ENCODE results near the gene OTOP1.
"Not testable (repeated sequence)": the region's sequence is repeated elsewhere in the genome, so short reads cannot be mapped to it uniquely, and the experiment has no call there.

Gene OTOP1

DNA sequence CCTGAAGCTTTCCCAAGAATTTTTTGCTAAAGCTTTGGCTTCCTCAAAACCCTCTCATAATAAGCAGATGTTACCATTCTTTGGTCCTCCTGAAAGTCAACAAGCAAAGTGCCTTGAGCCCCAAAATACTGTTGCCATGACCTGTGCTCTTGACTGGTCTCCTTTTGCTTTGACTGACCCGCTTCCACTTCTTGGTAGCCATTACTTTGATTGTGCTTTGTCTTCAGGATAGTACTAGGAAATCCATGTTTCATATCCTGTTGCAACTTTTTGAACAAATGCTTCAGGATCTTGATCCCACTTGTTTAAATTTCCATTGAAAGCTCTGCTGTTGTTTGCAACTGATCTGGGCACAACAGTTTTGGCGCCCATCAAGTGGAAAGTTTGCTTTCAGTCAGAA, 6.9 kb upstream of the OTOP1 start:
- Histone ChIP-seq H3K27me3 (ENCODE audit: insufficient read depth, low read length) (peaks cover 14% of the 10 kb centered on the region), H2AFZ (ENCODE audit: low read length, unreplicated experiment) (no peak overlapping the region), H3K27ac (ENCODE audit: low read depth, low read length) (no peak overlapping the region), H3K4me1 (ENCODE audit: control insufficient read depth, insufficient read depth, low read length, unreplicated experiment) (no peaks in the 10 kb centered on the region), H3K36me3 (ENCODE audit: insufficient read depth, low read length) (0 out of 2 replicates have a peak, but pooled peaks cover 4% of the 10 kb centered on the region), H3K79me2 (ENCODE audit: control insufficient read depth, insufficient read depth, low read length, unreplicated experiment) (no peaks in the 10 kb centered on the region), H3K4me3 (ENCODE audit: low read depth, low read length) (no peak overlapping the region)

DNA sequence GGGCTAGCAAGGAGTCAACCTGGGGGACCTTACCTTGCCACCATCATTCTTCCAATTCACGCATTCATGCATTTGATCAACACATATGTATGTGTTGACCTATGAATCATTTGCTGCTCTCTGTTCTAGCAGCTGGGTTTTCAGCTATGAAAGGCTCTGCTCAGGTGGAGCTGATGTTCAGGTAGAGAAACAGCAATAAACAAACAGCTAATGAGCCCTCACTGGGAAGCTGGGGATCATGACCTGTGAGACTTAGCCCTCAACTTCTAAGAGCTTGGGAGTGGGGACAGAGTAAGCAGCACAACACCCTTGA, 1.6 kb upstream of the OTOP1 start:
- H3K4me3 ChIP-seq (ENCODE audit: low read depth, low read length), result no peak overlapping the region
- H2AFZ ChIP-seq (ENCODE audit: low read length, unreplicated experiment), result no peak overlapping the region
- H3K4me1 ChIP-seq (ENCODE audit: control insufficient read depth, insufficient read depth, low read length, unreplicated experiment), result no peaks in the 10 kb centered on the region
- peaks cover 62% of the 10 kb centered on the region for H3K27me3 ChIP-seq (ENCODE audit: insufficient read depth, low read length)
- no peak overlapping the region for H3K27ac ChIP-seq (ENCODE audit: low read depth, low read length)
- no peaks in the 10 kb centered on the region for H3K36me3 ChIP-seq (ENCODE audit: insufficient read depth, low read length)
- no peaks in the 10 kb centered on the region for H3K79me2 ChIP-seq (ENCODE audit: control insufficient read depth, insufficient read depth, low read length, unreplicated experiment)

DNA sequence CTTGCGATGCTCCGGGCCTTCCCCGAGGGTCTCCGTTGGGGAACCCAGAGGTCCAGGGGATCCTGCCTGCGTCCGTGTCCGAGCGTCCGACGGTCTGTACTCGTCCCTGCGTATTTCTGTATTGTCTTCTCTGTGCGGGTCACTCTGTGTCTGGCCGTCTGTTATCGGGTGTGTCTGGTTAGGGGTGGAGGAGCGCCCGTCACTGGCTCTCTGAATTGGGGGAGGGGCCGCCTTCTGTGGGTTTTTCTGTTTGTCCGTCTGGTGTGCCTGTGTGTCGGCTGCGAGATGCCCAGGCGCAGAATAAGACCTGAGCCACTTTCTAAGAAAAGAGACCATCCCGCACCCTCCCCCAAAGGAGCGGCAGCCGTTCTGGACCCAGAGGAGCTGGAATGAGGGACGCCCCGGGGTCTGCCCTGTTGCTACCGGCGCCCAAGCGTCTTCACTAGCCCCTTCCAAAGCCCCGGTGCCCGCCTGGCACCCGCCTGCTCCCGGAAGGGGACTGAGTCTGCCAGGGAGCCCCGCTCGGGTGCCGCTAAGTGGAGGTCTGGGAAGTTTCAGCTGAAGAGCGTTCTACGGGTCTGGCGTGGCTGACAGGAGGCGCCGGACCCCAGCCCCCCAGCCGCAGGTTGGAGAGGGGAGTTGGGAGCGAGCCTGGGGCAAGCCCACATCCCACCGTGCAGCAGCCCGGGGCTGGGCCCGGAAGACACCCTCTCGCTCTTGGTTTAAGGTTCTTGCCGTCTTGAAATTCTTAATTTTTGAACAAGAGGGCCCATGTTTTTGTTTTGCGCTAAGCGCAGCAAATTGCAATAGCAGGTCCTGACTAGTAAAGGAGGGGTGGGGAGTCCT, 1.0 kb upstream of the OTOP1 start:
- H3K36me3 ChIP-seq (ENCODE audit: insufficient read depth, low read length), result no peaks in the 10 kb centered on the region
- H3K4me1 ChIP-seq (ENCODE audit: control insufficient read depth, insufficient read depth, low read length, unreplicated experiment), result no peaks in the 10 kb centered on the region
- no peak overlapping the region for H3K27ac ChIP-seq (ENCODE audit: low read depth, low read length)
- no peaks in the 10 kb centered on the region for H3K79me2 ChIP-seq (ENCODE audit: control insufficient read depth, insufficient read depth, low read length, unreplicated experiment)
- H3K27me3 ChIP-seq (ENCODE audit: insufficient read depth, low read length), result peaks cover 68% of the 10 kb centered on the region
- H2AFZ ChIP-seq (ENCODE audit: low read length, unreplicated experiment), result no peak overlapping the region
- no peak overlapping the region for H3K4me3 ChIP-seq (ENCODE audit: low read depth, low read length)

DNA sequence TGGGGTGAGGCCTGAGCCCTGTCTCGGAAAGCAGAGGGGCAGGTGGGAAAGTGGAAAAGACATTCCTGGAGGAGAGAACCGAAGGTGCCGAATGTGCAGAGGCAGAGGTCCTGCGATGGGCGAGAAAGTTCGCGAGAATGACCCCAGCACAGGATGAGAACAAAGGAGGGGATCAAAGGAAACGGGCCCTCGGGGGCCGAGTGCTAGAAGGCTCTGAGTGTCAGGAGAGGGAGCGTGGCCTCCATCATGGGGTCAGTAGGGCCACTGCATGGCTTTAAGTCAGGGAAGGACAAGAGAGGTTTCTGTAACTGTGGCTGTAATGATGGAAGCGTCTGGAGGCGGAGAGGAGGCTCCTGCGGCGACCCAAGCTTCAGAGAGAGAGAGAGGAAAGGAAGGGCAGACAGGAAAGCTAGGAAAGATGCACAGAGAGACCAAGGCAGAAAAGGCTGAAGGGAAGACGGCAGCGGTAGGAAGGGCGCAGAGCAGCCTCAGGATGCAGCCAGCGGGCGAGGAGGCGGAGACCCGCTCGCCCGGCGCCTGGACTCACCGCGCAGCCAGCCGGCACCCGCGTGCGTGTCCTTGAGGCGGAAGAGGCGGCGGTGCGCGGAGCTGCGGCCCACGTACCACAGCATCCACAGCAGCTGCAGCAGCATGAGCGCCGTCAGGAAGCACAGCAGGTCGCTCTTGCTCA, 669 bp downstream of the OTOP1 start:
- H3K27ac ChIP-seq (ENCODE audit: low read depth, low read length), result no peak overlapping the region
- H3K4me3 ChIP-seq (ENCODE audit: low read depth, low read length), result no peak overlapping the region
- peaks cover 81% of the 10 kb centered on the region for H3K27me3 ChIP-seq (ENCODE audit: insufficient read depth, low read length)
- no peaks in the 10 kb centered on the region for H3K79me2 ChIP-seq (ENCODE audit: control insufficient read depth, insufficient read depth, low read length, unreplicated experiment)
- no peaks in the 10 kb centered on the region for H3K36me3 ChIP-seq (ENCODE audit: insufficient read depth, low read length)
- no peak overlapping the region for H2AFZ ChIP-seq (ENCODE audit: low read length, unreplicated experiment)
- H3K4me1 ChIP-seq (ENCODE audit: control insufficient read depth, insufficient read depth, low read length, unreplicated experiment), result no peaks in the 10 kb centered on the region

DNA sequence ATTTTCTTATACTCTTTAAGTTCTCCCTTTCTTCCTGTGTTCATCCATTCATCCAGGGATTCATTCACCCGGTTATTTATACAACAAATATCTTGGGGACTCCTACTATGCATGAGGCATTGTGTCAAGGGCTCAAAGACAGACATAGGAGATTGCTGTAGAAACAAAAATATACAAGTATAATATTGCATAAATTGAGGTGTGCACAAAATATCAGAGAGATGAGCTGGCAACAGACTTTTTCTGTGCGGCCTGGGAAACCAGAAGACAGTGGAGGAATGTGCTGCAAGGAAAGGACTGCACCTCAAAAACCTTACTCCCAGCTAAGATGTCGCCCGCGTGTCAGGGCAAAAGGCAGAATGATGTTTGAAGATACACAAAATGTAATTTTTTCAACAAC, 9.6 kb downstream of the OTOP1 start:
- Histone ChIP-seq H2AFZ (ENCODE audit: low read length, unreplicated experiment) (no peak overlapping the region), H3K27me3 (ENCODE audit: insufficient read depth, low read length) (peaks cover 27% of the 10 kb centered on the region), H3K4me1 (ENCODE audit: control insufficient read depth, insufficient read depth, low read length, unreplicated experiment) (peaks cover 6% of the 10 kb centered on the region), H3K36me3 (ENCODE audit: insufficient read depth, low read length) (no peaks in the 10 kb centered on the region), H3K79me2 (ENCODE audit: control insufficient read depth, insufficient read depth, low read length, unreplicated experiment) (no peaks in the 10 kb centered on the region), H3K27ac (ENCODE audit: low read depth, low read length) (no peak overlapping the region), H3K4me3 (ENCODE audit: low read depth, low read length) (no peak overlapping the region)

DNA sequence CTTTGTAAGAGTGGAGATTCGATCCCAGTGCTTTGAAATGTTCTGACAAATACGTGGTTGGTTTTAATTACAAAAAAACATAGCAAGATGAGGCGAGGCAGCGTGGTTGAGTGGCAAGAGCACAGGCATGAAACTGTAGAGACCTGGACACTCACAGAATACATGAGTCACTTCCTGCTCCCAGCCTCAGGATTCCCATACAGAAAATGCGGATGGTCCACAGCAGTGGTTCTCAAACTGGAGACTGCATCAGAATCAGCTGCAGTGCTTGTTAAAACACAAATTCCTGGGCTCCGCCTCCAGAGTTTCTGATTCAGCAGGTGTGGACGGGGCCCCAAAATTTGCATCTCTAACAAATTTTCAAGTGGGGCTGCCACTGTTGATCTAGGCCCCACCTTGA, 10.1 kb downstream of the OTOP1 start:
- H3K36me3 ChIP-seq (ENCODE audit: insufficient read depth, low read length), result no peaks in the 10 kb centered on the region
- H3K4me3 ChIP-seq (ENCODE audit: low read depth, low read length), result no peak overlapping the region
- H3K27me3 ChIP-seq (ENCODE audit: insufficient read depth, low read length), result peaks cover 27% of the 10 kb centered on the region
- no peaks in the 10 kb centered on the region for H3K79me2 ChIP-seq (ENCODE audit: control insufficient read depth, insufficient read depth, low read length, unreplicated experiment)
- H3K4me1 ChIP-seq (ENCODE audit: control insufficient read depth, insufficient read depth, low read length, unreplicated experiment), result peaks cover 6% of the 10 kb centered on the region
- H2AFZ ChIP-seq (ENCODE audit: low read length, unreplicated experiment), result no peak overlapping the region
- H3K27ac ChIP-seq (ENCODE audit: low read depth, low read length), result no peak overlapping the region

DNA sequence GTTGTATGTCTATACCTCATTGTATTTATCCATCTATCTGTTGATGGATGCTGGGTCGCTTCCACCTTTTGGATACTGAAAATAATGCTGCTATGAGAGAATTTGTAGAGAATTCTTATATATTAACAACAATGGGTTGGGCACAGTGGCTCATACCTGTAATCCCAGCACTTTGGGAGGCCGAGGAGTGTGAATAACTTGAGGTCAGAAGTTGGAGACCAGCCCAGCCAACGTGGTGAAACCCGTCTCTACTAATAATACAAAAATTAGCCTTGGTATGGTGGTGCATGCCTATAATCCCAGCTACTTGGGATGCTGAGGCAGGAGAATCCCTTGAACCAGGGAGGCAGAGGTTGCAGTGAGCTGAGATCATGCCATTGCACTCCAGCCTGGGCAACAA, 13.1 kb downstream of the OTOP1 start:
- H3K79me2 ChIP-seq (ENCODE audit: control insufficient read depth, insufficient read depth, low read length, unreplicated experiment); H3K4me3 ChIP-seq (ENCODE audit: low read depth, low read length); H3K27ac ChIP-seq (ENCODE audit: low read depth, low read length): not testable (repeated sequence)

DNA sequence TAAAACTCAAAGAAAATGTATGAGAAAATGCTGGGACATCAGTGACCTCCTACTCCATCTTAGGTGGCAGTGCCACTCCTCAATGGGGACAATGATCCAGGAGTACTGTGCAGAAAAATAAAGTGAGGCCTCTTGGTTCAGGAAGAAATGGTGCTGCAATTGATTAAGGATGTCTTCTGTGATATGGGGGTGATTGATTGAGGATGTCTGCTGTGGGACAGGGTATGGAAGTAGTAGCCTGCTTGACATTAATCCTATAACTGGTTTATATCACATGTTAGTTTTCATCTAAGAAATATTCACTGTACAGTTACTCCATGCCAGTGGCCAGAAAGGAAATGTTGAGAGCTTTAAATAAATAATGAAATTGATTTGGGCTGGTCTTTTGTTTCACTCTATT, 20.5 kb downstream of the OTOP1 start:
- H3K36me3 ChIP-seq (ENCODE audit: insufficient read depth, low read length), result no peaks in the 10 kb centered on the region
- no peaks in the 10 kb centered on the region for H3K4me1 ChIP-seq (ENCODE audit: control insufficient read depth, insufficient read depth, low read length, unreplicated experiment)
- H3K27me3 ChIP-seq (ENCODE audit: insufficient read depth, low read length), result peaks cover 85% of the 10 kb centered on the region
- no peak overlapping the region for H3K4me3 ChIP-seq (ENCODE audit: low read depth, low read length)
- H3K79me2 ChIP-seq (ENCODE audit: control insufficient read depth, insufficient read depth, low read length, unreplicated experiment), result no peaks in the 10 kb centered on the region
- no peak overlapping the region for H2AFZ ChIP-seq (ENCODE audit: low read length, unreplicated experiment)
- no peak overlapping the region for H3K27ac ChIP-seq (ENCODE audit: low read depth, low read length)

More for the DNA sequence above, 13.1 kb downstream of the OTOP1 start:
- not testable (repeated sequence) for H3K36me3 ChIP-seq (ENCODE audit: insufficient read depth, low read length); H2AFZ ChIP-seq (ENCODE audit: low read length, unreplicated experiment); H3K4me1 ChIP-seq (ENCODE audit: control insufficient read depth, insufficient read depth, low read length, unreplicated experiment)
- peaks cover 45% of the 10 kb centered on the region for H3K27me3 ChIP-seq (ENCODE audit: insufficient read depth, low read length)

DNA sequence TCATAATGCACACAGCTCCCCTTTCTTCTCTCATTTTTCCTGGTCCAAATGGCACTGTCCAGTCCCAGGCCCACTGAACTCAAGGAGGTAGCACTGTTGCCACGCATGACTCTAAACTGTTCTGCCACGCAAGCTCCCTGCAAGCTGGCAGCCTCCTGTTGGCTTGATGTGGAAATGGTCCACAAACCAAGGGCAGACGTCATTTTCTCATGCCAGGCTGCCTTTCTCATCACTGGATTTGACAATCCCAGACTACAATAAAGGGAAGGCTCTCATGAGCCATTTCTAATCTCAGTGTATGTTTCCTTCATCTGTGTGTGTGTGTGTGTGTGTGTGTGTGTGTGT, 22.4 kb downstream of the OTOP1 start:
- H3K36me3 ChIP-seq (ENCODE audit: insufficient read depth, low read length), result no peaks in the 10 kb centered on the region
- H3K27me3 ChIP-seq (ENCODE audit: insufficient read depth, low read length), result peaks cover 69% of the 10 kb centered on the region
- no peaks in the 10 kb centered on the region for H3K79me2 ChIP-seq (ENCODE audit: control insufficient read depth, insufficient read depth, low read length, unreplicated experiment)
- no peak overlapping the region for H3K4me3 ChIP-seq (ENCODE audit: low read depth, low read length)
- H3K4me1 ChIP-seq (ENCODE audit: control insufficient read depth, insufficient read depth, low read length, unreplicated experiment), result no peaks in the 10 kb centered on the region
- no peak overlapping the region for H2AFZ ChIP-seq (ENCODE audit: low read length, unreplicated experiment)
- no peak overlapping the region for H3K27ac ChIP-seq (ENCODE audit: low read depth, low read length)

DNA sequence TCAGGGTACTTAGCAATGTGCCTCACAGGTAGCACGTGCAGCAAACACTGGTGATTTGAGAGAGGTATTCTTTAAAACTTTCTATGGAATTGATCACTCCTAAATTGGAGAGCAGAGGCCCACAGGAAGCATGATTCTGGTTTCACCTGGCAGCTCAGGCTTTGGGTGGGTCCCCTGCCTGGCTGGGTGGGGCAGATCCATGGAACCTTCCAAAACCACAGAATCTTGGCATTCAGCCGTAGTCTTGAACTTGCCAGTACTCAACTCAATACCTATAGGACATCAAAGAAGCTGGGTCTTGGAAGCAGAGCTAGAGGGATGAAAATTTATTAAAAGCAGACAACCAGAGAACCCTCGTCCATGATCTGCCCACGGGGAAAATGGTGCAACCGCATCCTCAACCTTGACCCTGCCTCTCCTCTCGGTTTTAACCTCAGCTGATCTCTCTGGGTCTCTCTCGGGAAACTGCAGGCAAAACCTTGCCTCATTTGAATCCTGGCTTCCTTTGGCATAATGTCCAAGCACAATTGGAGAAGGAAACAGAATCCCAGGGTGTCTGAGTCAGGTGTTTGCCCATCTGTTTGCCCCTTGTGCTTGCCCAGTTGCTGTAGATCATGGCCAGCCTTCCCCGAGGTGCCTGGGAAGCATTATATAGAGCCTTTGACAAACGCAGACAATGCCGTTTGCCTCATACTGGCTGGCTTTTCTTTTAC, 22.9 kb downstream of the OTOP1 start:
- no peaks in the 10 kb centered on the region for H3K79me2 ChIP-seq (ENCODE audit: control insufficient read depth, insufficient read depth, low read length, unreplicated experiment)
- no peaks in the 10 kb centered on the region for H3K36me3 ChIP-seq (ENCODE audit: insufficient read depth, low read length)
- peaks cover 66% of the 10 kb centered on the region for H3K27me3 ChIP-seq (ENCODE audit: insufficient read depth, low read length)
- H3K4me3 ChIP-seq (ENCODE audit: low read depth, low read length), result no peak overlapping the region
- H3K4me1 ChIP-seq (ENCODE audit: control insufficient read depth, insufficient read depth, low read length, unreplicated experiment), result no peaks in the 10 kb centered on the region
- no peak overlapping the region for H3K27ac ChIP-seq (ENCODE audit: low read depth, low read length)
- H2AFZ ChIP-seq (ENCODE audit: low read length, unreplicated experiment), result no peak overlapping the region

DNA sequence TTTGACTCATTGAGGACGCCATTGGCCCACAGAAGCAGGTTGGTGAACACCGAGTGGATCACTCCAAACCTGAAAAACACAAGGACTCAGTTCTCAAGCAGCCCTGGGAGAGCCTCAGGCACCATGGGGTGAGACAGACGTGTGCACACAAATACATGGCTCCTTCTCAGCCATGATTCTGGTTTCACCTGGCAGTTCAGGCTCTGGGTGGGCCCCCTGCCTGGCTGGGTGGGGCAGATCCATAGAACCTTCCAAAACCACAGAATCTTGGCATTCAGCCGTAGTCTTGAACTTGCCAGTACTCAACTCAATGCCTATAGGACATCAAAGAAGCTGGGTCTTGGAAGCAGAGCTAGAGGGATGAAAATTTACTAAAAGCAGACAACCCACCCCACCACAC, 24.2 kb downstream of the OTOP1 start:
- Histone ChIP-seq H2AFZ (ENCODE audit: low read length, unreplicated experiment) (no peak overlapping the region), H3K27me3 (ENCODE audit: insufficient read depth, low read length) (peaks cover 57% of the 10 kb centered on the region), H3K4me3 (ENCODE audit: low read depth, low read length) (no peak overlapping the region), H3K27ac (ENCODE audit: low read depth, low read length) (no peak overlapping the region), H3K36me3 (ENCODE audit: insufficient read depth, low read length) (no peaks in the 10 kb centered on the region), H3K79me2 (ENCODE audit: control insufficient read depth, insufficient read depth, low read length, unreplicated experiment) (no peaks in the 10 kb centered on the region), H3K4me1 (ENCODE audit: control insufficient read depth, insufficient read depth, low read length, unreplicated experiment) (no peaks in the 10 kb centered on the region)

Data from ACC112 (cell line).